H1 (cell line): ENCODE data around the gene ZBTB8B. TPM values are rescaled to one million over a fixed set of nuclear protein-coding genes. Genes with fewer than 3 reads are reported as not detected.

Source experiments
- CTCF ChIP-seq, 3 experiments: IDR thresholded peaks; 1 replicate in 2 of 3; 2 replicates in 1 of 3; pipeline versions ENCODE4 v1.5.1 to v1.6.1; 2011; ENCODE audit warnings: low read length in 3 of 3, mild to moderate bottlenecking in 3 of 3, inconsistent platforms in 2 of 3, low read depth in 1 of 3, moderate library complexity in 1 of 3; ENCODE audit not compliant: insufficient read depth in 1 of 3; ENCODE audit errors: control extremely low read depth in 1 of 3
- KDM5A ChIP-seq: fragments of 200-600 bp; IDR thresholded peaks from 2 replicates; pipeline ENCODE4 v1.7.1; 2012; ENCODE audit warnings: mild to moderate bottlenecking, low read length, inconsistent platforms, mixed read lengths
- polyA plus RNA-seq, 7 experiments: library from polyadenylated mRNA; depleted of rRNA in 3 of 7; stranded (reverse) in 5 of 7; unstranded in 2 of 7; fragments of >200 nt in 5 of 7; fragments of 200-250 nt in 2 of 7; gene quantifications; 1 replicate in 5 of 7; 2 replicates in 1 of 7; 4 replicates in 1 of 7; pipeline versions ENCODE4 v1.2.1 to v1.2.3, GENCODE V29; 2011 to 2013; ENCODE audit warnings: missing spikeins in 2 of 7, mixed read lengths in 2 of 7
- total RNA-seq: library from RNA; stranded (reverse); fragmentation: NEBNext Ultra II Directional; extraction: Animal tissue kit (Norgen Biotek cat#: 25700); gene quantifications from 2 replicates; pipeline ENCODE4 v1.2.1, GENCODE V29; 2021

Gene ZBTB8B
- total and polyA plus RNA-seq, 2 of the 8 experiments (the other 6 are each of a cell fraction or from before 2014, with no cell fraction given) = 1.3 to 3.7 TPM

- no peak for TF ChIP-seq CTCF (IDR thresholded peaks at IDR 0.05; ENCODE audit: control extremely low read depth in 1 of 3, insufficient read depth in 1 of 3, low read depth in 1 of 3, low read length in 3 of 3)
- TF ChIP-seq KDM5A = no peak
These were observed 45.1 kb downstream of the ZBTB8B start (continued) for GRCh38 chr1:32509939-32510338.

Other genes with a start within 250 kb of the ZBTB8B start
- gene TMEM234, start 242.7 kb upstream of the ZBTB8B start, total RNA-seq = 8.9 TPM in 2 replicates
- 8.6 and 8.7 TPM in 2 replicates for gene TMEM234, start 242.7 kb upstream of the ZBTB8B start, polyA plus RNA-seq (2011; rRNA removed)
- gene EIF3I, start 242.7 kb upstream of the ZBTB8B start, total RNA-seq = 243 and 247 TPM in 2 replicates
- 345 and 346 TPM in 2 replicates for gene EIF3I, start 242.7 kb upstream of the ZBTB8B start, polyA plus RNA-seq (2011; rRNA removed)
- 3.2 and 3.9 TPM in 2 replicates for gene FAM167B, start 217.8 kb upstream of the ZBTB8B start, total RNA-seq
- 2.8 and 4.2 TPM in 2 replicates for gene FAM167B, start 217.8 kb upstream of the ZBTB8B start, polyA plus RNA-seq (2011; rRNA removed)
- gene LCK, start 213.8 kb upstream of the ZBTB8B start, total RNA-seq = 71.6 and 75.3 TPM in 2 replicates
- 99.2 and 122 TPM in 2 replicates for gene LCK, start 213.8 kb upstream of the ZBTB8B start, polyA plus RNA-seq (2011; rRNA removed)
- gene HDAC1, start 173.0 kb upstream of the ZBTB8B start, total RNA-seq = 111 and 112 TPM in 2 replicates
- gene HDAC1, start 173.0 kb upstream of the ZBTB8B start, polyA plus RNA-seq (2011; rRNA removed) = 98.6 and 125 TPM in 2 replicates
- 536 and 557 TPM in 2 replicates for gene MARCKSL1, start 128.8 kb upstream of the ZBTB8B start, total RNA-seq
- gene MARCKSL1, start 128.8 kb upstream of the ZBTB8B start, polyA plus RNA-seq (2011; rRNA removed) = 558 and 618 TPM in 2 replicates
- 4.1 and 4.2 TPM in 2 replicates for gene FAM229A, start 102.6 kb upstream of the ZBTB8B start, total RNA-seq
- 4.2 and 7.5 TPM in 2 replicates for gene FAM229A, start 102.6 kb upstream of the ZBTB8B start, polyA plus RNA-seq (2011; rRNA removed)
- 1.2 and 1.5 TPM in 2 replicates for gene TSSK3, start 102.5 kb upstream of the ZBTB8B start, total RNA-seq
- gene TSSK3, start 102.5 kb upstream of the ZBTB8B start, polyA plus RNA-seq (2011; rRNA removed) = 1.2 and 1.9 TPM in 2 replicates
- 40.7 and 42.9 TPM in 2 replicates for gene BSDC1, start 70.6 kb upstream of the ZBTB8B start, total RNA-seq
- 23.3 and 24.8 TPM in 2 replicates for gene BSDC1, start 70.6 kb upstream of the ZBTB8B start, polyA plus RNA-seq (2011; rRNA removed)
- 8.9 and 10.4 TPM in 2 replicates for gene ZBTB8A, start 74.4 kb downstream of the ZBTB8B start, total RNA-seq
- gene ZBTB8A, start 74.4 kb downstream of the ZBTB8B start, polyA plus RNA-seq (2011; rRNA removed) = 2.3 and 2.9 TPM in 2 replicates
- 54.1 and 68.0 TPM in 2 replicates for gene ZBTB8OS, start 185.5 kb downstream of the ZBTB8B start, total RNA-seq
- gene ZBTB8OS, start 185.5 kb downstream of the ZBTB8B start, polyA plus RNA-seq (2011; rRNA removed) = 33.5 and 74.2 TPM in 2 replicates
- gene RBBP4, start 186.1 kb downstream of the ZBTB8B start, total RNA-seq = 397 and 402 TPM in 2 replicates
- gene RBBP4, start 186.1 kb downstream of the ZBTB8B start, polyA plus RNA-seq (2011; rRNA removed) = 93.1 and 147 TPM in 2 replicates
- 0.17 TPM in 1 of 2 replicates, not detected in the other for gene SYNC, start 237.7 kb downstream of the ZBTB8B start, total RNA-seq
- 0.06 TPM in 1 of 2 replicates, not detected in the other for gene SYNC, start 237.7 kb downstream of the ZBTB8B start, polyA plus RNA-seq (2011; rRNA removed)